ENCODE measurements around the gene HPSE2. TPM values are rescaled to one million over a fixed set of nuclear protein-coding genes. Genes with fewer than 3 reads are reported as not detected.

The HPSE2 gene
- total and polyA plus RNA-seq, 2 of the 8 experiments (the other 6 are each of a cell fraction or from before 2014, with no cell fraction given): 0.41 to 0.58 TPM

DNA sequence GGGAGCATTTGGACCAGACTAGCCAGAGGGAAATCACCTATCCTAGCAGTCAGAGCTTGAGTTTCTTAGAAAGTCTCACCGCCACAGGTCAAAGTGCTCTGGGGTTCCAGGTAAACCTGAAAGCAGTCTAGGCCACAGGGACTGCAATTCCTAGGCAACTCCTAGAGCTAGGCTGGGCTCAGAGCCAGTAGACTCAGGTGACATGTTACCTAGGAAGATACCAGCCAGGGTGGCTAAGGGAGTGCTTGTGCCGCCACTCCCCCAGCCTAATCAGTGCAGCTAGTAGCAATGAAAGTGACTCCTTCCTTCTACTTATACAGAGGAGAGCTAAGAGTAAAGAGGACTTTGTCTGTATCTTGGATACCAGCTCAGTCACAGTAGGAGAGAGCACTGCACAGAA, 440.2 kb downstream of the HPSE2 start:
- no peak overlapping the region for H2BK120ac ChIP-seq (replicated peaks; ENCODE audit: low read depth, low read length)
- no peak overlapping the region for H4K91ac ChIP-seq (replicated peaks; ENCODE audit: insufficient read length, low read length)
- no peak overlapping the region for H3K23ac ChIP-seq (ENCODE audit: insufficient read length)
- TF ChIP-seq SUZ12 (IDR thresholded peaks at IDR 0.05; ENCODE audit: low read length) (no peak), NANOG (IDR thresholded peaks at IDR 0.05; ENCODE audit: insufficient read depth, low read depth, low read length, poor library complexity, severe bottlenecking) (no peak)
- H3K18ac ChIP-seq (ENCODE audit: extremely low read depth, low read length): no peak overlapping the region
- H3K9ac ChIP-seq (replicated peaks in 1 of 4; ENCODE audit: extremely low read depth in 1 of 4, low read depth in 3 of 4, low read length in 3 of 4): no peak overlapping the region
- H3K23me2 ChIP-seq (ENCODE audit: low read depth, low read length): no peaks in the 10 kb centered on the region
- no peak overlapping the region for H3K14ac ChIP-seq (ENCODE audit: insufficient read length)
- H2BK12ac ChIP-seq (ENCODE audit: low read depth, low read length): no peak overlapping the region
- ChIA-PET POLR2A (ENCODE audit: partially characterized antibody) (no interaction called here), CTCF (ENCODE audit: partially characterized antibody) (interaction anchor here (0.6 to 1.6 kb wide), 4 partner anchors 220 to 380 kb away, joined by 3 to 5 read pairs (median 4); no protein-coding TSS in a partner anchor)
- H4K5ac ChIP-seq (ENCODE audit: insufficient read length, low read depth, low read length): no peak overlapping the region
- no peak overlapping the region for H3K4me2 ChIP-seq (ENCODE audit: insufficient read depth in 1 of 2, low read depth in 2 of 2, low read length in 2 of 2)
- no peaks in the 10 kb centered on the region for H4K20me1 ChIP-seq (replicated peaks in 1 of 2; ENCODE audit: control insufficient read depth in 1 of 2, insufficient read depth in 2 of 2, low read length in 2 of 2)
- no peaks in the 10 kb centered on the region for H3K4me1 ChIP-seq (replicated peaks in 1 of 4; ENCODE audit: control insufficient read depth in 3 of 4, insufficient read depth in 4 of 4, low read length in 3 of 4)
- H3K4me3 ChIP-seq (ENCODE audit: extremely low read depth in 1 of 4, insufficient read depth in 2 of 4, low read depth in 3 of 4, low read length in 4 of 4): no peak overlapping the region
- FAIRE-seq: no peak
- no peak overlapping the region for H3K27ac ChIP-seq (ENCODE audit: low read depth, low read length)
- no peak for DNase-seq (ENCODE audit: low read depth in 1 of 2, low spot score in 2 of 2)
- H3K79me2 ChIP-seq (ENCODE audit: control insufficient read depth in 1 of 2, insufficient read depth in 2 of 2, low read length in 2 of 2): no peaks in the 10 kb centered on the region
- H3K56ac ChIP-seq (replicated peaks; ENCODE audit: insufficient read length, low read depth, low read length): no peak overlapping the region
- no peak overlapping the region for H2AK5ac ChIP-seq (ENCODE audit: low read depth, low read length)
- H4K8ac ChIP-seq (ENCODE audit: extremely low read depth, insufficient read depth, low read length): no peak overlapping the region; the same call in 1 of the 2 replicates
- H3K9me3 ChIP-seq (ENCODE audit: insufficient read depth in 2 of 2, low read depth in 1 of 2, low read length in 1 of 2): no peaks in the 10 kb centered on the region
- no peak overlapping the region; the same call in 1 of the 2 replicates for H2AFZ ChIP-seq (ENCODE audit: low read length)
- H2BK20ac ChIP-seq (ENCODE audit: low read length): no peak overlapping the region
- no peak overlapping the region for H2BK5ac ChIP-seq (ENCODE audit: low read depth, low read length)
- no peaks in the 10 kb centered on the region for H3K36me3 ChIP-seq (ENCODE audit: control insufficient read depth in 2 of 4, insufficient read depth in 4 of 4, low read length in 3 of 4)
- 94% methylated on average over 2 of the region's 2 CpGs; no CpG with 5 or more reads in 1 of the 2 experiments for WGBS, 2 experiments (ENCODE audit: extremely low coverage in 1 of 2, insufficient coverage in 1 of 2, insufficient read length in 1 of 2, insufficient replicate concordance in 2 of 2, low coverage in 1 of 2, low lambda C conversion rate in 2 of 2, missing lambda C conversion rate in 1 of 2)
- H2BK15ac ChIP-seq (ENCODE audit: low read length): no peak overlapping the region
- H3K27me3 ChIP-seq (replicated peaks in 1 of 4; ENCODE audit: control insufficient read depth in 3 of 4, extremely low read depth in 1 of 4, insufficient read depth in 3 of 4, low read length in 3 of 4): no peaks in the 10 kb centered on the region
- no peak overlapping the region for H3K4ac ChIP-seq (replicated peaks; ENCODE audit: insufficient read length, low read depth, low read length)
- H3K79me1 ChIP-seq (ENCODE audit: low read depth, low read length): no peaks in the 10 kb centered on the region

All from H1 (cell line).